VCaP (cell line): ENCODE results near the gene COL13A1.

Source experiments
- H3K27ac ChIP-seq: fragments of 450-650 bp; 2 replicates; pipeline ENCODE4 v1.5.1; 2017
- CTCF ChIP-seq: fragments of 450-650 bp; conservative IDR thresholded peaks from 2 replicates; pipeline ENCODE4 v1.5.1; 2017; ENCODE audit warnings: mild to moderate bottlenecking, moderate library complexity

Gene COL13A1

GRCh38 chr10:69963835-69964710, 162.4 kb downstream of the COL13A1 start:
- no peak overlapping the region for H3K27ac ChIP-seq
- no peak for TF ChIP-seq CTCF

- no peak overlapping the region for H3K27ac ChIP-seq
- no peak for TF ChIP-seq CTCF
Measured at GRCh38 chr10:69965086-69965485, 163.4 kb downstream of the COL13A1 start.

- no peak overlapping the region for H3K27ac ChIP-seq
- no peak for TF ChIP-seq CTCF
Measured at GRCh38 chr10:69965919-69966662, 164.4 kb downstream of the COL13A1 start.

- H3K27ac ChIP-seq, result peak overlapping the region; percentile 11; the same call in 1 of the 2 replicates
- peak; percentile 87 for TF ChIP-seq CTCF
Measured at GRCh38 chr10:69968830-69969229, 167.1 kb downstream of the COL13A1 start.

- H3K27ac ChIP-seq, result no peak overlapping the region
- no peak for TF ChIP-seq CTCF
Measured at GRCh38 chr10:69969977-69970376, 168.3 kb downstream of the COL13A1 start.

GRCh38 chr10:69972981-69973397, 171.3 kb downstream of the COL13A1 start:
- TF ChIP-seq CTCF, result no peak

GRCh38 chr10:69973678-69974077, 172.0 kb downstream of the COL13A1 start:
- H3K27ac ChIP-seq, result peak overlapping the region; percentile 82
- TF ChIP-seq CTCF, result no peak

More at GRCh38 chr10:69972981-69973397, 171.3 kb downstream of the COL13A1 start:
- H3K27ac ChIP-seq, result peak overlapping the region; percentile 82
